ENCODE results near the gene ST3GAL3.
"Not testable (repeated sequence)": the region's sequence is repeated elsewhere in the genome, so short reads cannot be mapped to it uniquely, and the experiment has no call there.

Gene ST3GAL3

DNA sequence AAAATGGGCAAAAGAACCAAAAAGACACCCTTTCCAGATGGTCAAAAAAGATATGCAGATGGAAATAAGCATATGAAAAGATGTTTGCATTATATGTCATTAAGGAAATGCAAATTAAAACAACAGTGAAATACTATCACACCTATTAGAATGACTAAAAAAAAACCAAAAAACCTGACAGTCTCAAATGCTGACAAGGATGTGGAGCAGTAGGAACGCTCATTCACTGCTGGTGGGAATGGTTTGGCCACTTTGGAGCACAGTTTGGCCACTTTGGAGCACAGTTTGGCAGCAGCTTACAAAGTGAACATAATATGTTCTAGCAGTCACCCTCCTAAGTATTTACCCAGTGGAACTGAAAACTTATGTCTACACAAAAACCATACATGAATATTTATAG is 121.2 kb downstream of the ST3GAL3 start:
- no peak for DNase-seq

DNA sequence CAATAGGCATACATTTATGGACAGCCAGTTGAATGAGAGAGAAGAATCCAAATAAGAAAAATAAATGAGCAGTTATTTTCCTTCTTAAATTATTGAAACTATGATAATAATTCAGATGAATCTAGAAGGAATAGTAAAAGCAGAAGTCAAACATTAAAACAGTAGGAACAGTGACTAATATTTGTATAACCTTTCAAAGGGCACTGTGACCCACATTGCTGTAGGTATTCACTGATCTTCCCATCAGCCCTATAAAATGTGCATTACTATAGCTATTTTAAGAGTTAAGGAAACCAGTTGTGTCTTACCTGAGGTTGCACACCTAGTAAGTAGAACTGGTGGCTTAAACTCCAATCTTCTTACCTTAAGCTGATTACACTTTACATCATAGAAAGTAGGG is 123.5 kb downstream of the ST3GAL3 start:
- no peak for DNase-seq

DNA sequence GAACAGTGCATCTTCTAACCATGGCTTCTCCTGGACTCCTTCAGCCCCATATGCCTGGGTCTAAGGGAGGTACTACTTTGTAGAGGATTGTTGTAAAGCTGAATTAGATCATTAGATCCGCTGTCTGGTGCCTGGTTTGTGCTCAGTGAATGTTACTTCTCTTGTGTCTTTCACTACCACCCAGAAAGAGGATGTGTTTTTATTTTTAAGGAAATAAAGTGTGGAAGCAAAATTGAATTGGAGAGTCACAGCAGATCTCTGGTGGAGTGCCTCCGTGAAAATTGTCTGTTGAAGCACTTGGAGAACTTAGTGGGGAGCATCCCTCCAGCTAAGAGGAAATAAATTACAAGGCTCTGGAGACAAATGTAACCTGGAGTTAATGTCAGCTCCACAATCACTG is 124.5 kb downstream of the ST3GAL3 start:
- no peak for DNase-seq

DNA sequence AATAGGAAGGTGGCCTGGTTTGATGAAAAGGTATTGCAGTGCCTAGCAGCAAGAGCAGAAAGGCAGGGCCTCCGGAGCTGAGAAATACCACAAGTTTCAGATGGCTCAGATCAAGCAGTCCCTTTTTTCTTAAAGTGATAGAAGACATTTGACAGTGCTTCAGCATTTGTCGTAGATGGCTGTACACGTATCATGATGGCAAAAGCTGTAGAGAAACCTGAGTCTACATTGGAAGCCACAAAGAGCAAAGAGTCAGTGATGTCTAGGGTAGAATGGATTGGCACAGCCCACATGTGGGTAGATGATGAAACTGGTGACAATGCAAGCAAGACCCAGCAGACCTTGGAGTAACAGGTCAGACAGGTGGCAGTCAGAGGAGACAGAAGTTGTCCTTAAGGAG is 124.9 kb downstream of the ST3GAL3 start:
- DNase-seq: no peak

DNA sequence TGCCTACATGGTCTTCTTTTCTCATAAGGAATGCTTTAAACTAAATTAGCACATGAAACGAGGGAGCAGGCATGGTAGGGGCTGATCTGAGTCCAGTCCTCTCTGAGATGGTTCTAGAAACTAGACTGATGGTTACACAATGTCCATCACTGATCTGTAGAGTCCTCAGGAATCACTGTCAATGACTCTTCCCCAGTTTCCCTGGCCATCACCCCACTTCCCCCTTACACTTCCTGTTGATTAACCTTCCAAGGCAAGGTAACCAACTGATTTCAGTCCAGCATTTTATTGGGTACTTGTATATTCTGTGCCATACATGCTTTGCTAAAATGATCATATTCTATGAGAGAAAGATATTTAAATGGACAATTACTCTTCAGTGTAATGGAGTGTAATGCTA is 125.7 kb downstream of the ST3GAL3 start:
- no peak for DNase-seq

DNA sequence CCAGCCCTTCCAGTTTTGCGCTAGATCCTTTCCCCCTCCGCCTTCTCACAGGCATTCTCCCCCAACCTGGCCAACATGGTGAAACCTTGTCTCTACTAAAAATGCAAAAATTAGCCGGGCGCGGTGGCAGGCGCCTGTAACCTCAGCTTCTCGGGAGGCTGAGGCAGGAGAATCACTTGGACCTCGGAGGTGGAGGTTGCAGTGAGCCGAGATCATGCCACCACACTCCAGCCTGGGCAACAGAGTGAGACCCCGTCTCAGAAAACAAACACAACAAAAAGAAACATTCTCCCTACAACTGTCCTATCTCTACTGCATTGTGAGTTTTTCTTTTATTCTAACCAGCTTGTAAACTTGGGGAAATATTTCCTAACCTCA is 126.6 kb downstream of the ST3GAL3 start:
- not testable (repeated sequence) for DNase-seq

DNA sequence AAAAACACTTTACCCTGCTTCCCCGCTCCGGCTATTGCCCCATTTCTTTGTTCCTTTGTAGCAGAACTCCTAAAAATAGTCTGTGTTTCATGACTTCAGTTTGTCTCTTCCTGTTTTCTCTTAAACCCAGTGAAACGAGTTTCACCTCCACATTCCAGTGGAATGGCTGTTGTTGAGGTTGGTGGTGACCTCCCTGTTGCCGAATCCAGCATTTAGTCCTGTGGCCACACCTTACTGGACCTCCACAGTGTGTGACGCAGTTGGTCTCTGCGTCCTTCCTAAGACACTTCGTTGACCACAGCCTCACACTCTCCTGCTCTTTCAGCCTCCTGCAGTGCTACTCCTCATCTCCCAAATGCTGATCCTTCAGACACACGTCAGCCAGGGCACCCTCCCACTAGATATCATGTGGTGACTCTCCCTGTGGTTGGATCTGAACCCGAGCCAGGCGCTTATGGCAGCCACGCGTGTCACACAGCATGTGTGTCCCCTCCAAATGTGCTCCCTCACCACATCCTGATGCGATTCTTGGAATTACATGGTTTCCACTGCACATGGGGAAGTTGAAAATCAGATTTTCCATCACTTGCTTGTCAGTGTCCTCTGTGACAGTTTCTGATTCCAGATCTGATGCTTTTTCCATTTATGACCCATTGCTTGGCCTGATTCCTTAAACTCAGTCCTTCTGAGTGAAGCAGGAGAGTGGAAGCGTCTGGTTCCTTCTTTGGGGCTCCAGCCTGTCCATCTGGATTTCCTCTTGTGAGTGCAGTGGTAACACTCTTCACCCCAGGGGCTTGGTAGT is 127.1 kb downstream of the ST3GAL3 start:
- DNase-seq: no peak

DNA sequence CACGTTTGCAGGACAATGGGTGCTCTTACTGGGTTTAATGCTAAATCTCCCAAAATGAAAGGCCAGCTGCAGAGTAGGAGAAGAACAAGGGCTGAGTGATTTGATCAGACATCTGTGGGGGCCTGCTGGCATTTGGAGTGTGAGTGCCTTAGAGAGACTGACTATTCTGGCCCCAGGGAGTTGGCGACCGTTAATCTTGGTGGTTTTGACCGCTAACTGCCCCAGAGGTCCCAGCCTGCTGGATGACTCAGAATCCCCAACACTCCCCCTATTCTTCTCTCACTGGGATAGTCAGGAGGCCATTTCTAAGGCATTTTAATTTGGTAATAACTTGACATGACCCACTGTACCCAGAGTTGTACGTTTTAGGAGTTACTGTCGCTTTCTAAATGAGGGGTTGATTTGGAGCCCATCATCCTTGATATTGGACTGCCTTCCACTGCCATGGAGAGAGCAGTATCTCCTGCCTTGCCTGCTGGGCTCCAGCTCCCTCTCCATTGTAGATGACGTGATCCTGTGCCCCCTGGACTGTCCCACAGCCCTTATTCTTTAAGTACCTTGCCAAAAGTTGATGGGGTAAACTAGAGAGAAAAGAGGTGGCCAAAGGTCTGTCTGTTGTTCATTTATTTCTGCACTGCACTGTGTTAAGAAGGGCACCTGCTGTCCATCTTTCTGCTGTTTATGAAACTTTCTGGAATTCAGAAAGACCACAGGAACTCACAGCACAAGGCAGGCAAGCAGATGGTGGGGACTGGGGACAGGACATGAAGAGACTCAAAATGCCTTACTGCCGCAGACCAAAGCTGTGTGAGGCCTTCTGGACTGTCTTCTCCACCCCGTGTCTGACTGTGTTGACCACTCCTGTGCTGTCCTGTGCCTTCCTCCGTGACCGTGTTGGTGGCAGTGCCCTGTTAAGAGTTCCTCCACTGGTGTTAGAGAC is 128.0 kb downstream of the ST3GAL3 start:
- no peak for DNase-seq

DNA sequence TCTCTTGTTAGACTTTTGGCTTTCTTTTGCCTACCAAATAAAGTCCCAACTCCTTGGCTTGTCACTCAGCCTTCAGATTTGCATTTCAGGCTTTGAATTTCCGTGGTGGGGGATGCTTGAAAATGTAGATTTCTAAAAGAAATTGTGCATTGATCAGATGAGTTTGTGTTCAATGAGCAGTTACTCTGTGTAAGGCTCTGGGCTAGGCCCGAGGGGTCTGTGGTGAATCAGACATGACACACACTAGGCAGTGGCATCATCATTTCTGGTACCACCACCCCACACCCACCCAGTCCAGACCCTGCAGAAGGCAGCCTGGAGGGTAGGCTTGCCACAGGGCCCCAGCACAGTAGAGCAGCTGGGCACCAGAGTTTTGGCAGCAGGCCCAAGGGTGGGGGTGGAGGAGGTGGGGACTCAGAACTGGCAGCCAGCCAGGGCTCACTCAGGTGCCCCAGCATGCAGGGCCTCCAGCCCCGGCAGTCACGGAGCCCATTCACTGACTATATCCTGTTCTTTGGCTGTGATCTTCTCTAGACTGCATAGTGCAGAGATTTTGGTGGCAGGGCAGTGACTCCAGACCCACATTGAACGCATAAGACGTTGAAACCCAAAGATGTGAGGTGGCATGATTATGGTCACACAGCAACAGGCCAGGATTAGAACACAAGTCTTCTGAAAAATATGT is 129.1 kb downstream of the ST3GAL3 start:
- peak; percentile 34 to 52 for DNase-seq

DNA sequence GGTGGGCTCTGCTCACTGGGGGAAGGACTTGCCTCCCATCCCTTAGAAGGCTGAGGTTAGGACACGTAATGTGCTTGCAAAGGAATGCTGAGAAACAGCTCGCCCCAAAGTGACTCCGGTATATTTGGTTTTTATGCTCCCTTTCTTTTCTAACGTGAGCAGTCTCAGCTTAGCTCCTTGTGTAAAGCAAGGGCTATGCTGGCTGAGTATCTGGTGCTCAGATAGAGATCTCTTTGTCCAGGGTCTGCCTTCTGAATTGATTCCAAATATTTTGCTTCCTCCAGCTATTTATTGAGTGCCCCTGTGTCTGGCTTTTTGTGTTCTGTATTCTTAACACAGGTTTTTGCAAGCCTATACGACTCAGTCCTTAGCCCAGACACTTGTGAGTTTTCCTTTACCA is 131.7 kb downstream of the ST3GAL3 start:
- DNase-seq: no peak

DNA sequence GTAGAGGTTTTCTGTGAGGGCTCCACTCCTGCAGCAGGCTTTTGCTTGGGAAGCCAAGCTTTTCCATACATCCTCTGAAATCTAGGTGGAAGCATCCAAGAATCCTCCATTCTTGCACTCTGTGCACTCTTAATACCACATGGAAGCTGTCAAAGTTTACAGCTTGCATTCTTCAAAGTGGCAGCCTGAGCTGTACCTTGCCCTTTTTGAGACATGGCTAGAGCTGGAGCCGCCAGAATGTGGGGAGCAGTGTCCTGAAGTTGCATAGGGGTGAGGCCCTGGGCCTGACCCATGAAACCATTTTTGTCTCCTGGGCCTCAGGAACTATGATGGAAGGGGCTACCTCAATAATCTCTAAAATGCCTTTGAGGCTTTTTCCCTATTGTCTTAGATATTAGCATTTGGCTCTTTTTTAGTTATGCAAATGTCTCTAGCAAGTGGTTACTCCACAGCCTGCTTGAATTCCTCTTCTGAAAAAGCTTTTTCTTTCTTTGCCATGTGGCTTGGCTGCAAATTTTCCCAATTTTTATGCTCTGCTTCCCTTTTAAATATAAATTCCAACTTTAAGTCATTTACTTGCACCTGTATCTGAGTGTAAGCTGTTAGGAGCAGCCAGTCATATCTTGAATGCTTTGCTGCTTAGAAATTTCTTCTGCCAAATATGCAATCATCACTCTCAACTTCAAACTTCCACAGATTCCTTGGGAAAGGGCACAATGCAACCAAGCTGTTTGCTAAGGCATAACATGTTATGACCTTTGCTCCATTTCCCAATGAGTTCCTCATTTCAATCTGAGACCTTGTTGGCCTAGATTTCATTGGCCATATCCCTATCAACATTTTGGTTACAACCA is 134.2 kb downstream of the ST3GAL3 start:
- no peak for DNase-seq

DNA sequence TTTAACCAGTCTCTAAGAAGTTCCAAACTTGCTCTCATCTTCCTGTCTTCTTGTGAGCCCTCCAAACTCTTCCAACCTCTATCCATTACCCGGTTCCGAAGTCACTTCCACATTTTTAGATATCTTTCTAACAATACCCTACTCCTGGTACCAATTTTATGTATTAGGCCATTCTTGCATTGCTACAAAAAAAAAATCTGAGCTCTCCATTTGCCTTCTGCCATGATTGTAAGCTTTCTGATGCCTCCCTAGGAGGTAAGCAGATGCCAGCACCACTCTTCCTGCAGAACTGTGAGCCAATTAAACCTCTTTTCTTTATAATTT is 134.8 kb downstream of the ST3GAL3 start:
- no peak for DNase-seq

DNA sequence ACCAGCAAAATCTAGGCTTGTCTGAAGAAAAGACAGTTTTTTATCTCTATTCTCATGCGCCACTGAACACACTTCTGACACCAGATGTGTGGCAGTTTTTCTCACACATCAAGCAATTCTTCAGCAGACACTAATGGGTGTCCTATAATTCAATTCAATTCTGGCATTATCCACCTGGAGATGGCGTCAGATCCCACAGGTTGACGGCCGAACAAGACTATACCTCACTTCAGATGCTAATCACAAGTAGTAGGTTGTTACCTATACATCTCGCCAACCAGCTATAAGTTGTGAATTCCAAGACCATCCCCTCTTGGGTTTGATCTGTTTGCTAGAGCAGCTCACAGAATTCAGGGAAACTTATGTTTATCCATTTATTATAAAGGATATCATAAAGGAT is 136.3 kb downstream of the ST3GAL3 start:
- no peak for DNase-seq

DNA sequence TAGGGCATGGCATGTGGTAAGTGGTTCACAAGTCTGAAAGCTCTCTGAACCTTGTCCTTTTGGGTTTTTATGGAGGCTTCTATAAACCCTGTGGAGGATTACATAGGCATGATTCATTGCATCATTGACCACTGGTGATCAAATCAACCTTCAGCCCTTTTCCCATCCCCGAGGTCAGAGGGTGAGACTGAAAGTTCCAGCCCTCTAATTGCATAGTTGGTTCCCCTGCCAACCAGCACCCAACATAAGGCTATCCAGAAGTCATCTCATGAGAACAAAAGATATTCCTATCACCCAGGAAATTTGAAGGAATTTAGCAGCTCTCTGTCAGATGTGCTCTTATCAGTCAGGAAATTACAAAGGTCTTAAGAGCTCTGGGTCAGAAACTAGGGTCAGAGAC is 136.8 kb downstream of the ST3GAL3 start:
- DNase-seq: no peak

DNA sequence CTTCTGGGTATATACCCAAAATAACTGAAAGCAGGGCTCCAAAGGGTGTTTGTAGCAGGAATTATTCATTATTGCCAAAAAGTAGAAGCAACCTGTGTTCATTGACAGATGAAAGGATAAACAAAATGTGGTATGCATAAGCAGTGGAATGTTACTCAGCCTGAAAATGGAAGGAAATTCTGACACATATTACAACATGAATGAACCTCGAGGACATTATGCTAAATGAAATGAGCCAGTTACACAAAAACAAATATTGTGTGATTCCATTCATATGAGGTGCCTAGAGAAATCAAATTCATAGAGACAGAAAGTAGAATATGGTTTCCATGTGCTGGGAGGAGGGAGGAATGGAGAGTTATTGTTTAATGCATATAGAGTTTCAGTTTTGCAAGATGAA is 140.0 kb downstream of the ST3GAL3 start:
- no peak for DNase-seq

DNA sequence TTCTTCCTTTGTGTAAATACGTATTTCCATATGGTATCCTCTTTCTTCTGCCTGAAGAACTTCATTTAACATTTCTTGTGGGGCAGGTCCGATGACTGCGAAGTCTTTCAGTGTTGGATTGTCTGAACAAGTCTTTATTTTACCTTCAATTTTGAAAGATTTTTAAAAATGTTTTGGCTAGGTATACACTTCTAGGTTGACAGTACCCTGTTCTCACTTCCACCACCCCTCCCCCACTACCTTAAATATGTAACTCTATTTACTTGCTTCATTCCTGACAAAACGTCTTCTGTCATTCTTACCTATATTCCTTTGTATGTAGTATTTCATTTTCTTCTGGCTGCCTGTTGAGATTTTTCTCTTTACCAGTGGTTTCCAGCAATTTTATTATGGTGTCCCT is 140.5 kb downstream of the ST3GAL3 start:
- DNase-seq: no peak

DNA sequence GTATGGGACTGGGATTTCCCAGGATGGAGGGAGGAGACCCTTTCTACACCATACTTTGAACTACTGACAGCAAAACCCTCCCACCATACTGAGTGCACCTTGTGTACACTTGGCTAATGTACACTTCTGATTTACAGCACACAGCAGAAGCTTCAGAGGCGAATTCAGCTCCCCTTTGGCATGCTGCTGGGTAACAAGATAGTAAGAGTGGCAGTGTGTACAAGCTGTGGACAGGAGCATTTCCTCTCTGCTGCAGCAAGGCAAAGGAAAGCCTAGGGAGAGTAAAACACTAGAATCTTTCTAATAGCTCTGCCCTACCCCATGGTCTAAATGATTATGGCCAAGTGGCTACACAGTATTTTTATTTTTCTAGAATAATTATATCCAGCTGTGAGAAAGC is 142.3 kb downstream of the ST3GAL3 start:
- DNase-seq: no peak

DNA sequence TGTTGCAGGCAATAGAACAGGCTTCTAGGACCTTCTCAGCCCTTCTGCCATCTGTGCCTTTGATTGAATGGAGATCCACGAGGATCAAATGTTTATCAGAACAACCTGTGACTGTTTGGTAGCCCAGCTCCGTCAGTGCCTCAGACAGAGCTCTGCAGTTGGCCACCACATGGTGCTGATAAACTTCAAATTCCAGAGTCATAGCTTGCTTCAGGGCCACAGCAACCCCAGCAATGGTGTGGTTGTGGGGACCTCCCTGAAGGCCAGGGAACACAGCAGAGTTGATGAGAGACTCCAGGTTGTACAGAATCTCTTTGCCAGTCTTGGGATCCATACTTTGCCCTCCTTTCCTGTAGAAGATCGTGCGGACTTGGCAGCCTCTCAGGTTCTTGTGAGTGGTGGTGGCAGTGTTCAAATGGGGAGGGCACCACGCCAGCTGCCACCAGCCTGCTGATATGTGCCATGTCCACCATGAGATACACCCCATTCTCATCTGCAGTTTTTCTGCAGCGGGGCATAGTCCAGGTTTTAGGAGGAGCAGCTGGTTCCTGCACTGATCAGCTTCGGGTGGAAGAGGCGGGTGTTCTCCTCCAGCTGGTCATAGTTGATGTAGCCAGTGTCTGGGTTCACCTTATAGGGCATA is 143.4 kb downstream of the ST3GAL3 start:
- no peak for DNase-seq

DNA sequence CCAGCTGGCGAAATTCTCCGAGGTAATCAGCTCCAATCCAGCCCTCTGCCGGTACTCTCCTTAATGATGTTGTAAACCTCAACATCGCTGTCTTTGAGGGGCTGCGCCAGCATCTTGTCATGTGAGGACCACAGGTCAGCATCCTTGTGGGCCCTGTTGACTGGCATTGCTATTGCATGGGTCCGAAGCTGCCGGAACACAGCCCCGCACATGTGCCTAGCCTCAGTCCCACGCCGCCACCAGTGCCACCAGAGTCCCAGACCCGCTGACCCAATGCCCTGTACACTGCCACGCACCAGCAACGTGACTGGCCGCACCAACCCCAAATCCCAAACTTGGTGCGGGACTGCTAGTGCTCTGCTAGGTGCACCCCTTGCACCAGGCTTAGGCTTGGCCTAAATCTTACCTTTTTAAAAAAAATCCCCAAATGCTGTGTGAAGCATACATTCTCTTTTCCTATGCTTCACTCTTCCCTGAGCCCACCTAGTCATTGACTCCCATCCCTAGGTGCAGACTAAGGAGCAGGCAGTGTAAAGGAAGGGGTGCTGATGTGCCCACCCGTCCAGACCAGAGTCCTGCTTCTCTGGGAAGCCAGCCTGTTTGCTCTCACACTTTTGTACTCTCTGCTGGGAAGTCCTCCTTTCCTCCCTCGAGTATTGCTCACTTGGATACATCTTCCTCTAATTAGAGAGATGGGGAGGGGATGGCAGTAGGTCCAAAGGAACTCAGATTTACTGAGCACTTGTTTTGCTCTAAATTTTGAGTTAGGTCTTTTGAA is 144.4 kb downstream of the ST3GAL3 start:
- DNase-seq: no peak

DNA sequence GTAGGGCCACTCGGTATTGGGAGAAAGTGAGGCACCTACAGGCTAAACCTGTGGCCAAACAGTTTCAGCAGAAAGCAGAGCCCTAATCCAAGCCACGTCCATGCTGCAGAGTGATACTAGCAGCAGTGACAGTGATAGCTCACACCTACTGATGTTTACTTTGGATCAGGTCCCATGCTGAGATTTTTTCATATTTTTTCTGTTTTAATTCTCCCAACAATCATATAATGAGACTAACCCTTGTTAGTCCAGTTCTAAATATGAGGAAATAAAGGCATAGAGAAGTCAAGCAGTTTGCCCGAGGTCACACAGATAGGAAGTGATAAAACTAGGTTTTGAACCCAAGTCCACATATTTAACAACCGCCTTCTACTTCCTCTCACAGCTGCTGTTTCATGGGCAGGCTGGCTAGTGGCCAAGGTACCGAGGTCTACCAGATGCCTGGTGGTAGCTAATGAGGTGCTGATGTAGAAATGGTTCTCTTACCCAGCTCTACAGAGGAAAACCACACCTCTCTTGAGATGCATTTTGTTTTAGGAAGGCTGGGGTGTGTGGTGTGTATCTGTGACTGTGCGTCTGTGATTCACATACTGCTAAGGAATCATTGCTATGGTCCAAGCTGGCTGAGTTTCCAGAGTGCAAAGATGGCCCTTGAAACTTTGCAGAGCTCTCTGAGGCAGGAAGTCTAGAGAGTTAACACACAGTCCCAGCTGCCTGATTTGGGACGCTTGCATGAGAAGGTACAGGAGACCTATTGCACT is 146.0 kb downstream of the ST3GAL3 start:
- DNase-seq: no peak

DNA sequence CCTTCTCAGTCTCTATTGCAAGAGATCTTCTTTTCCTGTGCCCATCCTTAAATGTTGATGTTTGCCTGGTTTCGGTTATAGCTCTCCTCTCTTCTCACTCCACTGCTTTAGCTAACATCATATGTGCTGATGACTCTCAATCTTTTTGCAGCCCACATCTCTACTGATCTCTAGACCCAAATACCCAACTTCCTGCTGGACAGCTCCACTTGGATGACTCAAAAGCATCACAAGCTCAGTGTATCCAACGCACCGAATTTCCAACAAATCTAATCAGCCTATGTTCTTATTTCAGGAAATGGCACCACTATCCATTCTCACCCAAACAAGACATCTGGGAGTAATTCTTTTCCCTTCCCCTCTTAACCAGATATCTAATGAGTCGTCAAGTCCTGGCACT is 147.1 kb downstream of the ST3GAL3 start:
- DNase-seq: no peak

Data from stimulated activated CD4-positive, alpha-beta T cell treated with anti-CD3 and anti-CD28 coated beads, Interleukin-2, amount 100 ng/mL, for 48 hours (primary cell).